AG04449 (cell line): ENCODE data around the gene CRIP1.

Source experiments
- CTCF ChIA-PET: fragments of 350-600 bp; formaldehyde crosslinking; extraction: SDS; loops from one replicate; lab custom pipeline; 2021; ENCODE audit warnings: antibody characterized with exemption; lab: Yijun Ruan, JAX
- POLR2A ChIA-PET: fragments of 400-600, 350-600 bp; formaldehyde crosslinking; extraction: SDS; loops from one replicate; lab custom pipeline; 2020; ENCODE audit warnings: antibody characterized with exemption, inconsistent platforms; lab: Yijun Ruan, JAX
- DNase-seq: peaks from one replicate; pipeline ENCODE4 v3.0.0-alpha.2; 2010; ENCODE audit warnings: low read depth, low spot score
- H3K4me3 ChIP-seq: 2 replicates; pipeline ENCODE4 v1.5.1; 2011; ENCODE audit warnings: low read depth, mild to moderate bottlenecking, control low read depth, low read length
- TF ChIP-seq, protein P1 (sequence below): IDR thresholded peaks from one replicate; pipeline ENCODE4 v1.5.1; 2011; ENCODE audit warnings: mild to moderate bottlenecking, moderate library complexity, low read length, control low read depth, inconsistent platforms; ENCODE audit not compliant: insufficient read depth; ENCODE audit errors: missing control alignments

The CRIP1 gene

GRCh38 chr14:105440554-105440900, 46.2 kb upstream of the CRIP1 start:
- no peak for DNase-seq
- ChIA-PET CTCF (no interaction called here), POLR2A (no interaction called here)

DNA sequence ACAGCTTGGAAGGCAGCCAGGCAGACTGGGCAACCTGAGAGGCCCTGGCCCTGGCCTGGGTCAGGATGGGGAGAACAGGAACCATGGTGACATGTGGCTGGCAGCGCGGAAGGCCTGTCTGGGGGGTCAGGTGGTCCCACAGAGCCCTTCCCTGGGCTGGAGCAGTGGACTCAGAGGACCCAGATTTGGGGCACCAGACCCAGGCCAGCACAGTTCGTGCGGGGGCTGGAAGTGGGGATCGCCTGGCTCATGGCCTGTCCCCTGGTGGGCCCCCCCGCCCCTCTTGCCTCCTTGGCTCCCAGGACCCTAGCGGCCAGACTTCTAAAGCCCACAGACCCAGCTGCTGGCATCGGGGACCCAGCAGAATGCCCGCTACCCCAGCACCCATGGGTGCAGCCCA, 45.7 kb upstream of the CRIP1 start:
- no peak for DNase-seq
- ChIA-PET POLR2A (no interaction called here), CTCF (no interaction called here)
- TF ChIP-seq, protein P1, sequence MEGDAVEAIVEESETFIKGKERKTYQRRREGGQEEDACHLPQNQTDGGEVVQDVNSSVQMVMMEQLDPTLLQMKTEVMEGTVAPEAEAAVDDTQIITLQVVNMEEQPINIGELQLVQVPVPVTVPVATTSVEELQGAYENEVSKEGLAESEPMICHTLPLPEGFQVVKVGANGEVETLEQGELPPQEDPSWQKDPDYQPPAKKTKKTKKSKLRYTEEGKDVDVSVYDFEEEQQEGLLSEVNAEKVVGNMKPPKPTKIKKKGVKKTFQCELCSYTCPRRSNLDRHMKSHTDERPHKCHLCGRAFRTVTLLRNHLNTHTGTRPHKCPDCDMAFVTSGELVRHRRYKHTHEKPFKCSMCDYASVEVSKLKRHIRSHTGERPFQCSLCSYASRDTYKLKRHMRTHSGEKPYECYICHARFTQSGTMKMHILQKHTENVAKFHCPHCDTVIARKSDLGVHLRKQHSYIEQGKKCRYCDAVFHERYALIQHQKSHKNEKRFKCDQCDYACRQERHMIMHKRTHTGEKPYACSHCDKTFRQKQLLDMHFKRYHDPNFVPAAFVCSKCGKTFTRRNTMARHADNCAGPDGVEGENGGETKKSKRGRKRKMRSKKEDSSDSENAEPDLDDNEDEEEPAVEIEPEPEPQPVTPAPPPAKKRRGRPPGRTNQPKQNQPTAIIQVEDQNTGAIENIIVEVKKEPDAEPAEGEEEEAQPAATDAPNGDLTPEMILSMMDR: no peak
- H3K4me3 ChIP-seq: no peak overlapping the region

More at GRCh38 chr14:105440554-105440900, 46.2 kb upstream of the CRIP1 start:
- H3K4me3 ChIP-seq: no peak overlapping the region
- TF ChIP-seq, protein P1: no peak

- CTCF ChIA-PET: no interaction called here
- H3K4me3 ChIP-seq: no peak overlapping the region
- TF ChIP-seq, protein P1: no peak
- no peak for DNase-seq
- POLR2A ChIA-PET: no interaction called here
Measured at GRCh38 chr14:105442125-105442524, 44.6 kb upstream of the CRIP1 start.

DNA sequence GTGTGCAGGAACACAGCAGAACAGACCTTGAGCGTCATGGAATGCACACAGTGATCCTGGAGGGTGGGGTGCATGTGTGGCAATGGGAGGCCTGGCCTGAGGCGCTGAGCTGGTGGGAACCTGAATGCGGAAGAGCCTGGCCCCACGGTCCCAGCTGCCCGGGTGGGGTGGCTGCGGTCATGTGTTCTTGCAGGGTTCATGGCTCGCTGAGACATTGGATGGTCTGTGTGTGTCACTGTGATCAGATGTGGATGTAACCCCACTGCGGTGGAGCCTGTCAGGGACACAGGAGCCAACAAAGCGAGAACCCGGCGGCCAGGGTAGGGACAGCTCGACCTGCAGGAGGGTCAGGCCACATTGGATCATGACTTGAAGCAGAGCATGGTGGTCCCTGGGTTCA, 43.9 kb upstream of the CRIP1 start:
- TF ChIP-seq, protein P1: no peak
- no peak for DNase-seq
- CTCF ChIA-PET: no interaction called here
- POLR2A ChIA-PET: no interaction called here
- no peak overlapping the region for H3K4me3 ChIP-seq

- POLR2A ChIA-PET: no interaction called here
- CTCF ChIA-PET: interaction anchor here (1.3 to 1.4 kb wide), 2 partner anchors 29 to 36 kb away, joined by 3 to 5 read pairs; no protein-coding TSS in a partner anchor
- TF ChIP-seq, protein P1: no peak
- H3K4me3 ChIP-seq: no peak overlapping the region
- no peak for DNase-seq
Measured at GRCh38 chr14:105444859-105445258, 41.8 kb upstream of the CRIP1 start.

GRCh38 chr14:105445290-105445689, 41.4 kb upstream of the CRIP1 start:
- ChIA-PET CTCF (interaction anchor here (1.3 to 1.4 kb wide), 3 partner anchors 9 to 35 kb away, joined by 3 to 5 read pairs (median 3); no protein-coding TSS in a partner anchor), POLR2A (no interaction called here)
- H3K4me3 ChIP-seq: no peak overlapping the region
- no peak for DNase-seq
- TF ChIP-seq, protein P1: no peak
